ENCODE data around the gene SAMD9. TPM values are rescaled to one million over a fixed set of nuclear protein-coding genes. Genes with fewer than 3 reads are reported as not detected.

The SAMD9 gene
- total and polyA plus RNA-seq, 2 donors (not counting 3 experiments of a cell fraction or from before 2014, with no cell fraction given), result 0.92 to 6.8 TPM

DNA sequence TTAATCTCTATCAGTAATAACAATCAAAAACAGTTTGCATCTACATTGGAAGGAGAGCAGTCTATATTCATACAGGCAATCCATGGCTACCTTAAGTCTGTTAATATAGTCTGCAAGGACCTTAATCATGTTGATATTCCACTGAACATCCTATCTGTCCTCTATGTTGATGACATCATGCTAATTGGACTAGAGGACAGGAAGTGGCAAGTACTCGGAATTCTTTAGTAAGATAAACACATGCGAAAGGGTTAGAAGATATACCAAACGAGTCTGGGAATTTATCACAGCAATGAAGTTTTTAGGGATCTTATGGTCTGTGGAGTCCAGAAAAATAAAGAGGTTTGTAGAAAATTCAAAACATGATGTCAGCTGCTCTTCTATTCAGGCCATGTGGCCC lies 41.7 kb upstream of the SAMD9 start:
- H3K27me3 ChIP-seq (ENCODE audit: control insufficient read depth in 2 of 2, insufficient read depth in 2 of 2, low read length in 2 of 2), result peaks cover 0 to 5% of the 10 kb centered on the region in 2 experiments
- no peak overlapping the region for H2AFZ ChIP-seq (ENCODE audit: low read depth, low read length)
- H3K4me2 ChIP-seq (ENCODE audit: insufficient read depth, low read length), result no peak overlapping the region
- DNase-seq (ENCODE audit: low read depth, low spot score), result no peak
- no peaks in the 10 kb centered on the region for H3K9me1 ChIP-seq (replicated peaks; ENCODE audit: control insufficient read depth, extremely low read depth, insufficient read depth, low read length)
- no peak for FAIRE-seq
- ChIA-PET CTCF (no interaction called here), POLR2A (no interaction called here)
- no peaks in the 10 kb centered on the region for H3K79me2 ChIP-seq (ENCODE audit: control insufficient read depth, insufficient read depth, low read length)
- no TSS peak for BruUV-seq (replicated peaks)
- intact Hi-C loops (cut with micrococcal nuclease) (no loop called here), dilution Hi-C loops (cut with MboI; ENCODE audit: extremely low pct_ligation_motif_present, low sequenced_read_pairs) (no loop called here)
- H4K20me1 ChIP-seq (replicated peaks; ENCODE audit: control insufficient read depth, extremely low read depth, insufficient read depth, low read length), result no peaks in the 10 kb centered on the region
- H3K27ac ChIP-seq (ENCODE audit: insufficient read depth, low read depth, low read length), result no peak overlapping the region
- H3K4me1 ChIP-seq (ENCODE audit: control insufficient read depth, extremely low read depth, insufficient read depth, low read length), result no peaks in the 10 kb centered on the region
- H3K4me3 ChIP-seq (replicated peaks in 1 of 3; ENCODE audit: insufficient read depth in 1 of 3, low read depth in 1 of 3, low read length in 3 of 3), result no peak overlapping the region
- no peak overlapping the region for H3K9ac ChIP-seq (replicated peaks; ENCODE audit: extremely low read depth, insufficient read depth, low read length)
- no peaks in the 10 kb centered on the region for H3K36me3 ChIP-seq (ENCODE audit: control insufficient read depth in 2 of 2, extremely low read depth in 1 of 2, insufficient read depth in 2 of 2, low read length in 2 of 2)
- H3K9me3 ChIP-seq (replicated peaks; ENCODE audit: control insufficient read depth, insufficient read depth, low read length), result no peaks in the 10 kb centered on the region
- no peak for TF ChIP-seq JUN (IDR thresholded peaks at IDR 0.05; ENCODE audit: borderline replicate concordance, insufficient read depth, insufficient read length, low read depth)
- no peak for TF ChIP-seq POLR2A (IDR thresholded peaks at IDR 0.05; ENCODE audit: low read depth, low read length)
- TF ChIP-seq POLR2AphosphoS5 (IDR thresholded peaks at IDR 0.05; ENCODE audit: insufficient read depth, low read depth, low read length), result no peak
- TF ChIP-seq, protein P1, sequence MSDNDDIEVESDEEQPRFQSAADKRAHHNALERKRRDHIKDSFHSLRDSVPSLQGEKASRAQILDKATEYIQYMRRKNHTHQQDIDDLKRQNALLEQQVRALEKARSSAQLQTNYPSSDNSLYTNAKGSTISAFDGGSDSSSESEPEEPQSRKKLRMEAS (IDR thresholded peaks at IDR 0.05; ENCODE audit: insufficient read depth, insufficient read length), result no peak
- no peak for TF ChIP-seq GATA2 (IDR thresholded peaks at IDR 0.05; ENCODE audit: insufficient read depth, insufficient read length, low read depth, low read length)
- TF ChIP-seq MYC (IDR thresholded peaks at IDR 0.05; ENCODE audit: low read depth, low read length), result no peak
- TF ChIP-seq EZH2 (IDR thresholded peaks at IDR 0.05; ENCODE audit: borderline replicate concordance, low read depth, low read length, severe bottlenecking), result no peak
- TF ChIP-seq, protein P2, sequence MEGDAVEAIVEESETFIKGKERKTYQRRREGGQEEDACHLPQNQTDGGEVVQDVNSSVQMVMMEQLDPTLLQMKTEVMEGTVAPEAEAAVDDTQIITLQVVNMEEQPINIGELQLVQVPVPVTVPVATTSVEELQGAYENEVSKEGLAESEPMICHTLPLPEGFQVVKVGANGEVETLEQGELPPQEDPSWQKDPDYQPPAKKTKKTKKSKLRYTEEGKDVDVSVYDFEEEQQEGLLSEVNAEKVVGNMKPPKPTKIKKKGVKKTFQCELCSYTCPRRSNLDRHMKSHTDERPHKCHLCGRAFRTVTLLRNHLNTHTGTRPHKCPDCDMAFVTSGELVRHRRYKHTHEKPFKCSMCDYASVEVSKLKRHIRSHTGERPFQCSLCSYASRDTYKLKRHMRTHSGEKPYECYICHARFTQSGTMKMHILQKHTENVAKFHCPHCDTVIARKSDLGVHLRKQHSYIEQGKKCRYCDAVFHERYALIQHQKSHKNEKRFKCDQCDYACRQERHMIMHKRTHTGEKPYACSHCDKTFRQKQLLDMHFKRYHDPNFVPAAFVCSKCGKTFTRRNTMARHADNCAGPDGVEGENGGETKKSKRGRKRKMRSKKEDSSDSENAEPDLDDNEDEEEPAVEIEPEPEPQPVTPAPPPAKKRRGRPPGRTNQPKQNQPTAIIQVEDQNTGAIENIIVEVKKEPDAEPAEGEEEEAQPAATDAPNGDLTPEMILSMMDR (IDR thresholded peaks at IDR 0.05; ENCODE audit: extremely low read depth in 1 of 2, insufficient read depth in 1 of 2, low read depth in 1 of 2, low read length in 2 of 2), result no peak
- TF ChIP-seq FOS (IDR thresholded peaks at IDR 0.05; ENCODE audit: borderline replicate concordance, insufficient read depth, low read length), result no peak
